Measurements from ENCODE around the gene MRPL36. TPM values are rescaled to one million over a fixed set of nuclear protein-coding genes. Genes with fewer than 3 reads are reported as not detected.

The MRPL36 gene
- total and polyA plus RNA-seq, 9 of the 15 experiments (the other 6 are each of a cell fraction or from before 2014, with no cell fraction given): 78.3 to 557 (median 124) TPM

- no peaks in the 10 kb centered on the region for H4K20me1 ChIP-seq (replicated peaks; ENCODE audit: control insufficient read depth, insufficient read depth, low read length)
- H3K9me1 ChIP-seq (ENCODE audit: control insufficient read depth, insufficient read depth, low read length): no peaks in the 10 kb centered on the region
- ChIA-PET POLR2A (no interaction called here), CTCF (ENCODE audit: low intra/inter-chr PET ratio) (no interaction called here)
- FAIRE-seq (no peak), ATAC-seq (no peak), DNase-seq (ENCODE audit: extremely low read depth in 1 of 4, low spot score in 3 of 4) (no peak)
- intact Hi-C loops (cut with micrococcal nuclease): no loop called here
- H3K36me3 ChIP-seq (ENCODE audit: control insufficient read depth, insufficient read depth, low read length): peaks cover 34% of the 10 kb centered on the region
- peaks cover 48% of the 10 kb centered on the region for H3K79me2 ChIP-seq (ENCODE audit: control insufficient read depth, insufficient read depth, low read length)
- H3K27me3 ChIP-seq (ENCODE audit: control insufficient read depth in 2 of 2, insufficient read depth in 2 of 2, low read length in 2 of 2): no peaks in the 10 kb centered on the region
- peak overlapping the region in 1 of 2 experiments; percentile 15; a peak in 2 of 4 replicates for H3K9ac ChIP-seq (ENCODE audit: insufficient read depth in 1 of 2, low read depth in 2 of 2, low read length in 2 of 2)
- peaks cover 5 to 55% of the 10 kb centered on the region in 2 experiments; a peak in 3 of 5 replicates for H3K4me1 ChIP-seq (replicated peaks in 1 of 2; ENCODE audit: control insufficient read depth in 2 of 2, insufficient read depth in 2 of 2, low read length in 2 of 2)
- no TSS peak for BruUV-seq (replicated peaks)
- WGBS (ENCODE audit: insufficient coverage, low coverage, missing lambda C conversion rate): 91% methylated on average over 17 of the region's 18 CpGs
- no peak overlapping the region for H3K4me2 ChIP-seq (ENCODE audit: insufficient read depth, low read length)
- H2AFZ ChIP-seq (ENCODE audit: low read depth, low read length): no peak overlapping the region
- in situ Hi-C loops (cut with MboI): no loop called here
- H3K9me3 ChIP-seq (replicated peaks; ENCODE audit: control insufficient read depth, insufficient read depth, low read depth, low read length): no peaks in the 10 kb centered on the region
- no peak for TF ChIP-seq RBBP5 (IDR thresholded peaks at IDR 0.05; ENCODE audit: borderline replicate concordance, insufficient read depth, low read length, poor library complexity, severe bottlenecking)
- no peak for TF ChIP-seq NKRF (IDR thresholded peaks at IDR 0.05; ENCODE audit: borderline replicate concordance)
- TF ChIP-seq DNMT1 (IDR thresholded peaks at IDR 0.05): no peak
- TF ChIP-seq ZNF263 (CRISPR knock-in tag; IDR thresholded peaks at IDR 0.05; ENCODE audit: borderline replicate concordance): peak; percentile 50; the same call in 1 of the 2 replicates
- 0 out of 2 replicates have a peak, but pooled peaks have one; percentile 5 for TF ChIP-seq POLR2AphosphoS5 (IDR thresholded peaks at IDR 0.05; ENCODE audit: control insufficient read depth, insufficient read depth, low read depth, low read length)
- TF ChIP-seq HLTF (IDR thresholded peaks at IDR 0.05): no peak
- TF ChIP-seq BRCA1 (IDR thresholded peaks at IDR 0.05): no peak
- no peak for TF ChIP-seq BRCA1 (CRISPR knock-in tag; IDR thresholded peaks at IDR 0.05)
- TF ChIP-seq POLR3G (IDR thresholded peaks at IDR 0.05; ENCODE audit: extremely low read depth, insufficient read length, insufficient replicate concordance): no peak
- no peak overlapping the region for H3K27ac ChIP-seq (ENCODE audit: extremely low read depth, low read depth, low read length)
- H3K4me3 ChIP-seq: no peak overlapping the region
These were observed 2.4 kb downstream of the MRPL36 start for GRCh38 chr5:1797103-1797800.

Measured in K562 (cell line).